Measurements from ENCODE around the gene LRRC3.

- TF ChIP-seq CTCF (IDR thresholded peaks at IDR 0.05) (no peak), EP300 (IDR thresholded peaks at IDR 0.05) (no peak), POLR2A (IDR thresholded peaks at IDR 0.05) (no peak), POLR2AphosphoS5 (IDR thresholded peaks at IDR 0.05) (no peak)
These were observed 36.5 kb upstream of the LRRC3 start for GRCh38 chr21:44418876-44419230.

Data from suprapubic skin (tissue), 4 donors.